Stimulated activated CD8-positive, alpha-beta memory T cell treated with anti-CD3 and anti-CD28 coated beads, Interleukin-2, amount 100 ng/mL, for 1 hour (primary cell): Measurements from ENCODE around the gene PHF19.

Experiments
- DNase-seq, 2 donors: peaks; one replicate each; pipeline ENCODE4 v3.0.0-alpha.2; 2020; ENCODE audit warnings: low read depth in 2 of 2

Gene PHF19

GRCh38 chr9:120853198-120853597, 23.8 kb downstream of the PHF19 start:
- no peak for DNase-seq

- no peak for DNase-seq
Observed at GRCh38 chr9:120852240-120853010, 24.6 kb downstream of the PHF19 start.

DNA sequence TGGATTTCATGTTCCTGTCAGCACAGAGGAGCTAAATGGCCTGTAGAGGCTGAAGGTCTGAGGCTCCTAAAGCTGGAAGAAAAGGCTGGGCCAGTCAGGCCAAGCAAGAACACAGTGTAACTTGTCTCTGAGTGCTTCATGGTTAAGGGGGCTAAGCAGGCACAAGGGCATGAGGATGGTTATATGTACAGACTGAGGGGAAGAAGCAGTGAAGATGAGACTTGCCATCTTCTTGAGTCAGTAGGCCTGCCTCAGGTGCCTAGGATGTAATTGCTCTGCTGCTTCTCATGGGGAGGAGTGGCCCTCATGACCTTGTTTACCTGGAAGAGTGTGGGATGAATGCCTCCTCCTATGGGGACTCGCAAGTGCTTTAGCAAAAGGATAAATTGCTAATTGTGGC, 25.5 kb downstream of the PHF19 start:
- DNase-seq, result no peak

DNA sequence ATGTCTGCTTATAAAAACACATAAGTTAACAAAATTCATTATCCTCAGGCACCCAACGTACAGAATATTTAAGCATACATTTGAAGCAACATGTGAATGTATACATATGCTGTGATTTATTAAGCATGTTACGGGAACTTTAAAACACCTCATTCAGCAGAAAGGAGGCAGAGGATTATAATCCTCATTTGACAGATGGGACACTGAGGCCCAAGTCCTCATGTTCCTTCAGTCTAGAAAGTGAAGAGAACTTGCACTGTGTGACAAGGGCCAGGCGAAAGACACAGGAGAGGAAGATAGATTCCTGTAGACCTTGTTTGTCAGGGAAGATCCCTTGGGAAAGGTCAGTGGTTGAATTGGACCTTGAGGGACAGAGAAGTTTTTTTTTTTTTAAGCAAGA, 26.7 kb downstream of the PHF19 start:
- DNase-seq, result no peak

GRCh38 chr9:120846906-120847305, 30.1 kb downstream of the PHF19 start:
- DNase-seq, result no peak

GRCh38 chr9:120846251-120846889, 30.6 kb downstream of the PHF19 start:
- no peak for DNase-seq

DNA sequence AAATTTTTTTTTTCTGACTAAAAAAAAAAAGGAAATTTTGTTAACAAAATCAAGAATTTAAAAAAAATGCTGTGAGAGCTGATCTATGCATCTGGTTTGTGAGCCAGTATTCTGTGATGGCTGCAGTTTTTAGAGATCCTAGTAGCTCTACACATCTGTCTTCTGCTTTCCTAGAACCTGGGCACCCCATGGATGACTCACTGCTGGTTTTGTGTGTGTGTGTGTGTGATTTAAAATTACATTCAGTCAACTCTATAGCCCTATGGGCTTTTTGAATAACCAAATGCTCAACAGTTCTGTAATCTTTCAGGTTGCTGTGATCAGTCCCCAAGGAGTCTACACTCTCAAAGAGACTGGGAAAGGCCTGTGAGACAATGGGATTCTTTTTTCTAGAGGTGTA, 31.7 kb downstream of the PHF19 start:
- no peak for DNase-seq

DNA sequence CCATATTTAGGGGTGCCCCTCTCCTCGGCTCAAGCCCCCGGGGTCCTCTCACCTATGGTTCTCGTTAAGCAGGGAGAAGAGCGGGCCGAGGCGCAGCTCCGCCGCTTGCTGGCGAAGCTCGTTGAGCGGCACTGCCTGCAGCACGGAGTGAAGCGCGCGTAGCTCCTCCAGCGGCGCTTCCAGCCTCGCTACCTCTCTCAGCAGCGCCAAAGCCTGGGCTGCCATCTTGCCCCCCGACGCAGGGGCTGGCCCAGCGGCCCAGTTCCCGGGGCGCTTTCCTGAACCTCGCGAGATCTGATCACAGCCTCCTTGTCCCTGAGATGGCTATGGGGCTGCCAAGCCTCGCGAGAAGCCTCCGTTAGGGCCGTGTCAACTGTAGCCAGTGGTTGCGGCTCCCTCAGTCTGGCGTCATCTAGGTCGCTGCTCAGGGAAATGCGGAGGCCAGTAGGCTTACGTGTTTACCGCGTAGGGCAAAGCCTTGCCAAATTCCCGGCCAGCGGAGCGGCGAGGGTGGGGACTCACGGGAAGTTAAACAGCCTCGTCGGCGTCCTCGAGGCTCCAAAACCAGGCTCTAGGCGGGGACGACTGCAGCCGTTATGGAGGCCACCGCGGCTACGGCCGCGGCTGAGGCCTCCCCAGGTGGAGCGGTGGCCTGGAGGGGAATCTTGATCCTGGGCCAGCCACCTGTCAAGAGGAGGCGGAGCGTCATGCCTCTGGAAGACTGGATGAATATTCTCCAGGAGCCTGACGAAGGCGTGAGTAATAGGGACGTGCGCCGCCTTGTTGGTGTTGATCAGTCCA, 34.1 kb downstream of the PHF19 start, which contains the start of gene PSMD5:
PSMD5 (minus strand) TSS at position 238 of the 801 bp plus-strand sequence; CDS start at position 225, 13 bp downstream.
- peak; percentile 84 to 90 for DNase-seq

- peak in 1 of 2 donors; percentile 0 for DNase-seq
Observed at GRCh38 chr9:120841930-120842684, 34.9 kb downstream of the PHF19 start.

DNA sequence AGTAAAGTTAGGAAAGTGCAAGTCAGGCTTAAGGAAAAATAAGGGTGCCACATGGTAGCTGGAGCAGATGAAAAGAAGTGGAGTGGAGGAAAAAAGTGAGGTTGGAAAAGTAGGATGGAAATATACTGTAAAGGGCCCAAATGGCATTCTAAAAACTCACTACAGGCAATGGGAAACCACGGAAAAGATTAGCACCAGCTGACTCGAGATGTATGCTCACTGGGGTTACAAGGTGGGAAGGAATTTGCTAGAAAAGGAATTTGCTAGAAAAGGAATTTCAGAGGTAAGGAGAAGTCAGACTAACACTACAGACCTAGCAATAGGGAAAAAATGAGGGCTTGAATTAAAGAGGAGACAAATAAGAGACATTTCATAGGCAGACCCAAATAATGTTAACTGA, 37.8 kb downstream of the PHF19 start:
- no peak for DNase-seq

DNA sequence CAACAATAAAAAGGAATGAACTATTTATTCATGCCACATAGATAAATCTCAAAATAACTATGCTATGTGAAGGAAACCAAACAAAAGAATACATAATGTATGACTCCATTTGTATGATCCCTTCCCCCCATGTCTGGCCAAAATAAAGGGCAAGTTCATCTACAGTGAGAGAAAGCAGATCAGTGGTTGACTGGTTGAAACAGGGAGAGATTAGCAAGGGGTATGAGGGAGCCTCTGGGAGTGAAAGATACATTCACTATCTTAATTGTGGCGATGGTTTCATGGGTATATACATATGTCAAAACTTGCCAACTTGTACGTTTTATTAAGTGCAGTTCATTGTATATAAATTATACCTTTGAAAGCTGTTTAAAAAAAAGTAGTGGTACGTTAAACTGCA, 39.1 kb downstream of the PHF19 start:
- no peak for DNase-seq

GRCh38 chr9:120833325-120833724, 43.7 kb downstream of the PHF19 start:
- no peak for DNase-seq

- no peak for DNase-seq
Observed at GRCh38 chr9:120832807-120833206, 44.2 kb downstream of the PHF19 start.

GRCh38 chr9:120830865-120831264, 46.1 kb downstream of the PHF19 start:
- no peak for DNase-seq

GRCh38 chr9:120830151-120830550, 46.8 kb downstream of the PHF19 start:
- DNase-seq, result no peak

DNA sequence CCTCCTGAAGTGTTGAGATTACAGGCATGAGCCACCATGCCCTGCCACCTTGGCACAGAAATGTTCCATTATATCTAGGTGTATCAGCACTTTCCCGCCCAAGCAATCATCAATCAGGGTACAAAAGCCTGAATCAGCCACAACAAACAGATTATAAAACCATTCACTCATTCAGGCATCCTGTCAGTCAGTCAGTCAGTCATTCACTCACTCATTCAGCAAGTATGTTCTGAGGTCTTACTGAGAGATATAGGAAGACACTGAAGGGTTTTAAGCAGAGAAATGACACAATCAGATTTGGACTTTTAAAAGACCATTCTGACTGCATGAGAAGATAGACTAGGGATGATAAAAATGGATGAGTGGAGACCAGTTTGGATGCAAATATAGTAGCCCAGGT, 47.3 kb downstream of the PHF19 start:
- DNase-seq, result no peak

DNA sequence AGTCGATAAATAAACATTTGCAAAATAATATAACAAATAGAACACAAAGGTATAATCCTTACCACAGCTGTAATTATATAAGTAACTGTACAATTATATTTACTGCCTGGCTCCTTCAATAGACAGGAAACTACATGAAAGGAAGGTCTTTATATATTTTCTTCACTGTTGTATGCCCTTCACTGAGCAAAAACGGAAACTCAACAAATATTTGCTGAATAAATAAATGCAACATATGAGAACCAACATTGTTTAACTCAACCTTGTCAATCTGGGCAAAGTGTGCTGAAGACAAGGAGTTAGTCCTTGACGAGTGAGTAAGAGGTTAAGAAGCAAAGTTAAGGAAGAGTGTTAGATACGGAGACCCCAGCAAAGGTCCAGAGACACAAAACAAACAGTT, 56.9 kb downstream of the PHF19 start:
- no peak for DNase-seq

GRCh38 chr9:120818595-120818994, 58.4 kb downstream of the PHF19 start:
- no peak for DNase-seq

GRCh38 chr9:120815075-120815474, 61.9 kb downstream of the PHF19 start:
- no peak for DNase-seq

DNA sequence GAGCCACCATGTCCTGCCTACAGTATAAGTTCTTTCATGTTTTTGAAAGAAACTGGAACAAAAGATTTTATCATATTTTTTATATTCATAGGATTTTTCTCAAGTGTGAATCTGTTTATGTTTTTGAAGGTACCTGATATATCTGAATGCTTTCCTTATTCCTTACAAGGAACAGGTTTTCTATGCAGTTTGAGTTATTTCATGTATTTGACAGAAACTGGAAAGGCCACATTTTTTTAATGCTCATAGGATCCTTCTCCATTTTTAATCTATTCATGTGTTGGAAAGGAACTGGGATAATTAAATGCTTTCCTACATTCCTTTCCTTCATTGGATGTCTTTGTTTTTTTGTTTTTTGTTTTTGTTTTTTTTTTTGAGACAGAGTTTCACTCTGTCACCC, 68.1 kb downstream of the PHF19 start:
- DNase-seq, result no peak

GRCh38 chr9:120807607-120808379, 69.2 kb downstream of the PHF19 start:
- no peak for DNase-seq
